Mucosa of stomach (tissue), 1 donor: ENCODE measurements around the gene CCL5.

Experiments
- H3K27me3 ChIP-seq: one replicate; pipeline ENCODE4 v1.7.0; 2013; ENCODE audit warnings: mild to moderate bottlenecking, low read length; ENCODE audit not compliant: control insufficient read depth, insufficient read depth
- H3K36me3 ChIP-seq: one replicate; pipeline ENCODE4 v1.7.0; 2013; ENCODE audit warnings: low read length; ENCODE audit not compliant: control insufficient read depth, insufficient read depth
- H3K4me1 ChIP-seq: one replicate; pipeline ENCODE4 v1.7.0; 2013; ENCODE audit warnings: mild to moderate bottlenecking, low read length; ENCODE audit not compliant: control insufficient read depth, insufficient read depth
- H3K4me3 ChIP-seq: one replicate; pipeline ENCODE4 v1.7.0; 2013; ENCODE audit warnings: low read length
- H3K9ac ChIP-seq: one replicate; pipeline ENCODE4 v1.7.0; 2013; ENCODE audit warnings: mild to moderate bottlenecking, low read length, moderate library complexity
- H3K9me3 ChIP-seq: one replicate; pipeline ENCODE4 v1.7.0; 2013; ENCODE audit warnings: mild to moderate bottlenecking, low read length, moderate library complexity; ENCODE audit not compliant: control insufficient read depth
- donor health status: Pancreatic carcinoma.

The CCL5 gene

GRCh38 chr17:35849469-35850348, 30.5 kb downstream of the CCL5 start:
- H3K4me1 ChIP-seq = no peaks in the 10 kb centered on the region
- no peak overlapping the region for H3K4me3 ChIP-seq
- H3K27me3 ChIP-seq = no peaks in the 10 kb centered on the region
- H3K9me3 ChIP-seq = no peaks in the 10 kb centered on the region
- H3K9ac ChIP-seq = no peak overlapping the region
- H3K36me3 ChIP-seq = no peaks in the 10 kb centered on the region

GRCh38 chr17:35847633-35848373, 32.4 kb downstream of the CCL5 start:
- Histone ChIP-seq H3K36me3 (no peaks in the 10 kb centered on the region), H3K4me3 (no peak overlapping the region), H3K9me3 (no peaks in the 10 kb centered on the region), H3K4me1 (no peaks in the 10 kb centered on the region), H3K9ac (no peak overlapping the region), H3K27me3 (no peaks in the 10 kb centered on the region)

- Histone ChIP-seq H3K4me3 (no peak overlapping the region), H3K36me3 (no peaks in the 10 kb centered on the region), H3K4me1 (no peaks in the 10 kb centered on the region), H3K9ac (no peak overlapping the region), H3K27me3 (no peaks in the 10 kb centered on the region), H3K9me3 (no peaks in the 10 kb centered on the region)
Measured at GRCh38 chr17:35847006-35847405, 33.2 kb downstream of the CCL5 start.

GRCh38 chr17:35846055-35846809, 33.9 kb downstream of the CCL5 start:
- H3K36me3 ChIP-seq = no peaks in the 10 kb centered on the region

DNA sequence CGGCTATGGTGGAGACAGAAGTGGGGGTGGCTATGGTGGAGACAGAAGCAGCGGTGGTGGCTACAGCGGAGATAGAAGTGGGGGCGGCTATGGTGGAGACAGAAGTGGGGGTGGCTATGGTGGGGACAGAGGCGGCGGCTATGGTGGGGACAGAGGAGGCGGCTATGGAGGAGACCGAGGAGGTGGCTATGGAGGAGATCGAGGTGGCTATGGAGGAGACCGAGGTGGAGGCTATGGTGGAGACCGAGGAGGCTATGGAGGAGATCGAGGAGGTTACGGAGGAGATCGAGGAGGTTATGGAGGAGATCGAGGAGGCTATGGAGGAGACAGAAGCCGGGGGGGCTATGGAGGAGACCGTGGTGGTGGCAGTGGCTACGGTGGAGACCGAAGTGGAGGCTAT, 35.6 kb downstream of the CCL5 start:
- no peak overlapping the region for H3K4me3 ChIP-seq
- H3K4me1 ChIP-seq = no peaks in the 10 kb centered on the region
- no peaks in the 10 kb centered on the region for H3K36me3 ChIP-seq
- H3K9ac ChIP-seq = no peak overlapping the region
- H3K27me3 ChIP-seq = no peaks in the 10 kb centered on the region
- H3K9me3 ChIP-seq = no peaks in the 10 kb centered on the region

More at GRCh38 chr17:35846055-35846809, 33.9 kb downstream of the CCL5 start:
- Histone ChIP-seq H3K27me3 (no peaks in the 10 kb centered on the region), H3K9me3 (no peaks in the 10 kb centered on the region), H3K4me1 (no peaks in the 10 kb centered on the region), H3K4me3 (no peak overlapping the region), H3K9ac (no peak overlapping the region)

DNA sequence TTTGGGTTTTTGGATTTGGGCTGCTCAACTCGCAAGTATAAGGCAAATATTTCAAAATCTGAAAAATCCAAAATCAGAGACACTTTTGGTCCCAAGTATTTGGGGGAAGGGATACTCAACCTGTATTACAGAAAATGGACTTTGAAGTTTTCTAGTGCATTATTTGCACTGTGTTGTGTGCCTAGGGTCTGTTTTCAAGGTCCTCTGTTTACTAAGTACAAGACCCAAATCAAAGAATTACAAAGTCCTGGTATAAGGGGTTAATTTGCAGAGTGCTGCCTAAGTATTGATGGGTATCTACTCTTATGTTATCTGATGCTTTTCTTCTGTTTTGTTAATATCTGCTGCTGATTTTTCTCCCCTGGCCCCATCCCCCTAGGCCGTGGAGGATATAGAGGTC, 36.5 kb downstream of the CCL5 start:
- H3K36me3 ChIP-seq = no peaks in the 10 kb centered on the region
- no peaks in the 10 kb centered on the region for H3K27me3 ChIP-seq
- no peak overlapping the region for H3K4me3 ChIP-seq
- no peak overlapping the region for H3K9ac ChIP-seq
- H3K4me1 ChIP-seq = no peaks in the 10 kb centered on the region
- no peaks in the 10 kb centered on the region for H3K9me3 ChIP-seq

GRCh38 chr17:35842239-35842638, 37.9 kb downstream of the CCL5 start:
- no peaks in the 10 kb centered on the region for H3K36me3 ChIP-seq

GRCh38 chr17:35841505-35841904, 38.7 kb downstream of the CCL5 start:
- no peaks in the 10 kb centered on the region for H3K36me3 ChIP-seq
- no peaks in the 10 kb centered on the region for H3K9me3 ChIP-seq
- no peaks in the 10 kb centered on the region for H3K4me1 ChIP-seq
- no peak overlapping the region for H3K9ac ChIP-seq
- no peak overlapping the region for H3K4me3 ChIP-seq
- H3K27me3 ChIP-seq = no peaks in the 10 kb centered on the region

More at GRCh38 chr17:35842239-35842638, 37.9 kb downstream of the CCL5 start:
- Histone ChIP-seq H3K9me3 (no peaks in the 10 kb centered on the region), H3K4me3 (no peak overlapping the region), H3K4me1 (no peaks in the 10 kb centered on the region), H3K27me3 (no peaks in the 10 kb centered on the region), H3K9ac (no peak overlapping the region)

DNA sequence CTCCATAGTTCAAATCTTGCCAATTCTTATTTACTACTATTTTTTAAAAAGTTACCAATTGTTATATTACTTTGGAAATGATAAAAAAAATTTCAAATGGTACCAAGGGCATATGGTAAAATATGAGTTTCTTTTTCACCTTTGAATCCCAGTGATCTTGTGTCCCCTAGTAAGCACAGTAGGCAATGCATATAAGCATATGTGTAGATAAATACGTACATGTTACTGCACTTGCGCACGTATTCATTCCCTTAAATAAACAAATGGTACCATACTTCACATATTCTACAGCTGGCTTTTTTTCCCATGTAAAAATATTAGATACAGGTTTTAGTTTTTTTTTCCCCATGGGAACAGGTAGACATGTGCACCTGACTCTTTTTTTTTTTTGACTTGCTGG, 39.1 kb downstream of the CCL5 start:
- no peaks in the 10 kb centered on the region for H3K36me3 ChIP-seq
- H3K4me3 ChIP-seq = no peak overlapping the region
- no peak overlapping the region for H3K9ac ChIP-seq
- H3K27me3 ChIP-seq = no peaks in the 10 kb centered on the region
- H3K9me3 ChIP-seq = no peaks in the 10 kb centered on the region
- H3K4me1 ChIP-seq = no peaks in the 10 kb centered on the region

DNA sequence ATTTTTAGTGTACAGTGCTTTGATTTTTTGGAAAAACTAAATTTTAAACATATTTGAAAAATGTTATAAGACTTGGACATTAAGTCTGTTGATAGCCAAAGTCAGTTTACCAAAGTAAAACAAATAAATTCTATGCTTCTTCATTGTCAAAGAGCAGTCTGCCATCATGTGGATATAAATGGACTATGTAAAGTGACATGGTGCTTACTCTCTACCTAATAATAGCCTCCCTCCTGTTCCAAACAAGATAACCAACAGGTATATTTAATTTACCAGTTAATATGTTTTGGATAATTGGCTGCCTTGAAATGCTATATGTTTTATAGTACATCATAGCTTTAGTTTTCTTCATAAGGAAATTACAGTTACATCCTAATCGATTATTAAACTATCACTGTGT, 55.0 kb downstream of the CCL5 start:
- no peaks in the 10 kb centered on the region for H3K27me3 ChIP-seq
- H3K9me3 ChIP-seq = no peaks in the 10 kb centered on the region
- H3K9ac ChIP-seq = no peak overlapping the region
- H3K36me3 ChIP-seq = no peaks in the 10 kb centered on the region
- no peak overlapping the region for H3K4me3 ChIP-seq
- no peaks in the 10 kb centered on the region for H3K4me1 ChIP-seq
